ENCODE measurements around the gene S100B. TPM values are rescaled to one million over a fixed set of nuclear protein-coding genes. Genes with fewer than 3 reads are reported as not detected.

Gene S100B
- total and polyA plus RNA-seq, 7 donors: 14.3 to 126 (median 28.5) TPM

DNA sequence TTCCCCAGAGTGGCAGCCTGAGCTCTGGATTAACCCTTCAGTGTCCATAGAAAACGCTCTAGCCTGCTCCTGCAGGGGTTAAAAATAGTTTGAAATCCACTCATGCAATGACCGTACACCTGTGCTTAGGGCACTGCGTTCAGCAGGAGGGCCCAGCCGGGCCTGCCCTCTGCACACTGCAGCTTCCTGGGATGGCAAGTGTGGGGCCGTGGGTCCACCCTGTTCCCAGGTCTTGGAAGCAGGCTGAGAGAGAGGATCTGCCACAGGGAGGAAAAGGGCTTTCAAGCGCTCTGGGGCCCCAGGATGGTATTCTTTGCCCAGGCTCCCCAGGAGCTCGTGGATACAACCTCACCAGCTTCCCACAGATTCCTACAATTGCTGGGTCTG, 1.5 kb upstream of the S100B start:
- Histone ChIP-seq H3K4me1 (peaks cover 0 to 6% (median 0%) of the 10 kb centered on the region in 4 donors), H3K27me3 (peaks cover 0 to 4% (median 0%) of the 10 kb centered on the region in 3 donors), H3K27ac (peak overlapping the region; percentile 25 to 64 (median 38)), H3K36me3 (no peaks in the 10 kb centered on the region), H3K4me3 (no peak overlapping the region), H3K9me3 (peaks cover 0 to 6% (median 2%) of the 10 kb centered on the region in 4 donors)
- 60 to 73% methylated on average over 7 of the region's 7 CpGs for WGBS, 2 donors
- TF ChIP-seq POLR2AphosphoS5 (IDR thresholded peaks at IDR 0.05) (no peak), EP300 (IDR thresholded peaks at IDR 0.05) (no peak), POLR2A (IDR thresholded peaks at IDR 0.05) (no peak)
- TF ChIP-seq, protein P1, sequence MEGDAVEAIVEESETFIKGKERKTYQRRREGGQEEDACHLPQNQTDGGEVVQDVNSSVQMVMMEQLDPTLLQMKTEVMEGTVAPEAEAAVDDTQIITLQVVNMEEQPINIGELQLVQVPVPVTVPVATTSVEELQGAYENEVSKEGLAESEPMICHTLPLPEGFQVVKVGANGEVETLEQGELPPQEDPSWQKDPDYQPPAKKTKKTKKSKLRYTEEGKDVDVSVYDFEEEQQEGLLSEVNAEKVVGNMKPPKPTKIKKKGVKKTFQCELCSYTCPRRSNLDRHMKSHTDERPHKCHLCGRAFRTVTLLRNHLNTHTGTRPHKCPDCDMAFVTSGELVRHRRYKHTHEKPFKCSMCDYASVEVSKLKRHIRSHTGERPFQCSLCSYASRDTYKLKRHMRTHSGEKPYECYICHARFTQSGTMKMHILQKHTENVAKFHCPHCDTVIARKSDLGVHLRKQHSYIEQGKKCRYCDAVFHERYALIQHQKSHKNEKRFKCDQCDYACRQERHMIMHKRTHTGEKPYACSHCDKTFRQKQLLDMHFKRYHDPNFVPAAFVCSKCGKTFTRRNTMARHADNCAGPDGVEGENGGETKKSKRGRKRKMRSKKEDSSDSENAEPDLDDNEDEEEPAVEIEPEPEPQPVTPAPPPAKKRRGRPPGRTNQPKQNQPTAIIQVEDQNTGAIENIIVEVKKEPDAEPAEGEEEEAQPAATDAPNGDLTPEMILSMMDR (IDR thresholded peaks at IDR 0.05): no peak
- no peak for DNase-seq
- intact Hi-C loops (cut with DNase I): no loop called here

DNA sequence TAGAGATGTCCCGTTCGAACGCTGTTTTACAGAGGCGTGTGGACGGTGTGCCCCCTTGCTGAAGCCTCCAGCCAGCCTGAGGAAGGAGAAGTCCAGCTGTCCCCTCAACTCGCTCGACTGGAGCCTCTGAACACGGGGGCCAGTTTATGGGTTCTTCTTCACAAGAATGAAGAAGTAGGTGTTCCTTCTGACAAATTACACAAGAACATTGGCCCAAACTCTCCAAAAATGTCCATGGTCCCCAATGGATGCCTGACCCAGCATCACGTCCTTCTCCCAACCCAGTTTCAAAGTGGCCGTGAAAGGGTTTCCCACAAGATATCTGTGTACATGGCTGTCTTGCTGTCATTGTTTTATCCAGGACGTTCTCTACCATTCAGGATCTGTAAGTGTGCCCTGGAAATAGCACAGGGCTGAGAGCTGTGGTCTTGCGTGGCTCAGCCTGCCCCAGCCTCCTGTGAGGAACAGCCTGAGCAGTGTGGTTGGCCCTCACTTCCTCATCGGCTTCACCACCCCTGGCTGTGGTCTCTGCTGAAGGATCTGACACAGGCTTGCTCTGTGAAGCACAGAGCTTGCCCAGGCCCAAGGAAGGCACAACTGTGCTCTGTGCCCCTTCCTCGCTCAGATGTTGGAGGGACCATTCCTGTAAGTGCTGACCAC, 1.0 kb upstream of the S100B start:
- intact Hi-C loops (cut with DNase I): no loop called here
- Histone ChIP-seq H3K27ac (peak overlapping the region; percentile 25 to 64 (median 38)), H3K27me3 (peaks cover 0 to 4% (median 0%) of the 10 kb centered on the region in 3 donors), H3K36me3 (no peaks in the 10 kb centered on the region), H3K4me1 (peaks cover 0 to 6% (median 0%) of the 10 kb centered on the region in 4 donors), H3K4me3 (no peak overlapping the region), H3K9me3 (peaks cover 0 to 4% (median 2%) of the 10 kb centered on the region in 4 donors)
- TF ChIP-seq POLR2A (IDR thresholded peaks at IDR 0.05): no peak
- TF ChIP-seq POLR2AphosphoS5 (IDR thresholded peaks at IDR 0.05): no peak
- TF ChIP-seq, protein P1 (IDR thresholded peaks at IDR 0.05): no peak
- no peak for TF ChIP-seq EP300 (IDR thresholded peaks at IDR 0.05)
- no peak for DNase-seq
- 72 to 76% methylated on average over 14 of the region's 14 CpGs for WGBS, 2 donors

DNA sequence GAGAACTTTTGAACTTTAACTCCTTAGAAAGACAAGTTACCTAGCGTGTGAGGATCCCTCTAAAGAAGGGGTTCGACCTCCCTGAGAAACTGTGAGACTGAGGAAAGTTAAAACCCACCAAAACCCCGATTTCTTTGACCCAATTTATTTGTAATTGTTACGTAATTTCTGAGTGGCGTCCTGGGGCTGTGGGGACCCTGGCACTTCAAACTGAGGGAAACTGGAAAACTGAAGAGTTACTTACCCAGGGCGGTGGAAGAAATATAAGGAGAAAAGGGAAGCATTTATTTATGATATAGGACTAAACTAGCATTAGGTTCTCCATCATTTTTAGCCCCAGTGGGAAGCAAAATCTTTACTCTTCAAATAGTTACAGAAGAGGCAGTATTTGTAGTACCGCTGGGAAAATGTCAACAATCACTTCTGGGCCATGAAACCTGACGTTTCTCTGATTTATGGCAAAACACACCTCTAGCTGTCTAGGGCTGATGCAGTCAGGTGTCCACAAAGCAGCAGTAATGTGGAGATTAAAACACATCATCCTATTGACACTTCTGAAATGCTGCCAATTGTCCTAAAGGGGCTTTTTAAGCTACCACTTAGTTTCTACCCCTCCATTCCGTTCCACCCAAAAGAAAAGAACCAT, 430 bp downstream of the S100B start:
- no peaks in the 10 kb centered on the region for H3K36me3 ChIP-seq
- peaks cover 0 to 6% (median 2%) of the 10 kb centered on the region in 4 donors for H3K4me1 ChIP-seq
- TF ChIP-seq EP300 (IDR thresholded peaks at IDR 0.05) (no peak), POLR2A (IDR thresholded peaks at IDR 0.05) (no peak), POLR2AphosphoS5 (IDR thresholded peaks at IDR 0.05) (no peak)
- TF ChIP-seq, protein P1 (IDR thresholded peaks at IDR 0.05): no peak
- peak overlapping the region in 2 of 4 donors; percentile 53 to 59 for H3K27ac ChIP-seq
- intact Hi-C loops (cut with DNase I): no loop called here
- WGBS, 2 donors: 70 to 81% methylated on average over 9 of the region's 9 CpGs
- H3K4me3 ChIP-seq: peak overlapping the region; percentile 1 to 31 (median 24)
- no peaks in the 10 kb centered on the region for H3K9me3 ChIP-seq
- H3K27me3 ChIP-seq: no peaks in the 10 kb centered on the region
- no peak for DNase-seq

- Histone ChIP-seq H3K27ac (no peak overlapping the region), H3K9me3 (no peaks in the 10 kb centered on the region), H3K27me3 (no peaks in the 10 kb centered on the region), H3K4me3 (peak overlapping the region in 1 of 4 donors; percentile 31), H3K36me3 (no peaks in the 10 kb centered on the region), H3K4me1 (peaks cover 0 to 15% (median 11%) of the 10 kb centered on the region in 4 donors)
- TF ChIP-seq, protein P1 (IDR thresholded peaks at IDR 0.05): no peak
- TF ChIP-seq POLR2A (IDR thresholded peaks at IDR 0.05) (no peak), POLR2AphosphoS5 (IDR thresholded peaks at IDR 0.05) (no peak), EP300 (IDR thresholded peaks at IDR 0.05) (no peak)
- WGBS, 2 donors: 19 to 61% methylated on average over 7 to 9 of the region's 9 CpGs
- intact Hi-C loops (cut with DNase I): no loop called here
- no peak for DNase-seq
These were observed 1.7 kb downstream of the S100B start for GRCh38 chr21:46603228-46603627.
